Mammary epithelial cell (primary cell): ENCODE data around the gene SLC25A45.

Experiments used
- EZH2 ChIP-seq: IDR thresholded peaks from 2 replicates; pipeline ENCODE4 v1.6.1; 2012; ENCODE audit warnings: low read length, inconsistent platforms, borderline replicate concordance
- TF ChIP-seq, protein P1 (sequence below), 2 donors: IDR thresholded peaks in 1 of 2; conservative IDR thresholded peaks in 1 of 2; 2 replicates each; pipeline ENCODE4 v1.5.1; 2011 to 2012; ENCODE audit warnings: inconsistent platforms in 2 of 2, low read length in 2 of 2, mild to moderate bottlenecking in 2 of 2, control low read depth in 1 of 2, low read depth in 1 of 2; ENCODE audit not compliant: insufficient read depth in 1 of 2; ENCODE audit errors: extremely low read depth in 1 of 2

DNA sequence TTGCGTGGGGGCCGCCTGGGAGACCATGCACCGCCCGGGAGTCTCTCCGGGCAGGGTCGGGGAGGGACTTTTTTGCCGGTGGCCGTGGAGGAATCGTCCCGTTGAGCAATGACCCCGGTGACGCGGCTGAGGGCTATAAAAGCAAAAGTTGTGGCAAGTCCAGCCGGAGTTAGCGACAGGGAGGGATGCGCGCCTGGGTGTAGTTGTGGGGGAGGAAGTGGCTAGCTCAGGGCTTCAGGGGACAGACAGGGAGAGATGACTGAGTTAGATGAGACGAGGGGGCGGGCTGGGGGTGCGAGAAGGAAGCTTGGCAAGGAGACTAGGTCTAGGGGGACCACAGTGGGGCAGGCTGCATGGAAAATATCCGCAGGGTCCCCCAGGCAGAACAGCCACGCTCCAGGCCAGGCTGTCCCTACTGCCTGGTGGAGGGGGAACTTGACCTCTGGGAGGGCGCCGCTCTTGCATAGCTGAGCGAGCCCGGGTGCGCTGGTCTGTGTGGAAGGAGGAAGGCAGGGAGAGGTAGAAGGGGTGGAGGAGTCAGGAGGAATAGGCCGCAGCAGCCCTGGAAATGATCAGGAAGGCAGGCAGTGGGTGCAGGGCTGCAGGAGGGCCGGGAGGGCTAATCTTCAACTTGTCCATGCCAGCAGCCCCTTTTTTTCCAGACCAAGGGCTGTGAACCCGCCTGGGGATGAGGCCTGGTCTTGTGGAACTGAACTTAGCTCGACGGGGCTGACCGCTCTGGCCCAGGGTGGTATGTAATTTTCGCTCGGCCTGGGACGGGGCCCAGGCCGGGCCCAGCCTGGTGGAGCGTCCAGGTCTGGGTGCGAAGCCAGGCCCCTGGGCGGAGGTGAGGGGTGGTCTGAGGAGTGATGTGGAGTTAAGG lies 40.4 kb upstream of the SLC25A45 start, which contains the start of gene NEAT1:
- TF ChIP-seq, protein P1, sequence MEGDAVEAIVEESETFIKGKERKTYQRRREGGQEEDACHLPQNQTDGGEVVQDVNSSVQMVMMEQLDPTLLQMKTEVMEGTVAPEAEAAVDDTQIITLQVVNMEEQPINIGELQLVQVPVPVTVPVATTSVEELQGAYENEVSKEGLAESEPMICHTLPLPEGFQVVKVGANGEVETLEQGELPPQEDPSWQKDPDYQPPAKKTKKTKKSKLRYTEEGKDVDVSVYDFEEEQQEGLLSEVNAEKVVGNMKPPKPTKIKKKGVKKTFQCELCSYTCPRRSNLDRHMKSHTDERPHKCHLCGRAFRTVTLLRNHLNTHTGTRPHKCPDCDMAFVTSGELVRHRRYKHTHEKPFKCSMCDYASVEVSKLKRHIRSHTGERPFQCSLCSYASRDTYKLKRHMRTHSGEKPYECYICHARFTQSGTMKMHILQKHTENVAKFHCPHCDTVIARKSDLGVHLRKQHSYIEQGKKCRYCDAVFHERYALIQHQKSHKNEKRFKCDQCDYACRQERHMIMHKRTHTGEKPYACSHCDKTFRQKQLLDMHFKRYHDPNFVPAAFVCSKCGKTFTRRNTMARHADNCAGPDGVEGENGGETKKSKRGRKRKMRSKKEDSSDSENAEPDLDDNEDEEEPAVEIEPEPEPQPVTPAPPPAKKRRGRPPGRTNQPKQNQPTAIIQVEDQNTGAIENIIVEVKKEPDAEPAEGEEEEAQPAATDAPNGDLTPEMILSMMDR (conservative IDR thresholded peaks at IDR 0.05 in 1 of 2, IDR thresholded peaks at IDR 0.05 in 1 of 2; ENCODE audit: extremely low read depth in 1 of 2, insufficient read depth in 1 of 2, low read depth in 1 of 2, low read length in 2 of 2): no peak
- TF ChIP-seq EZH2: no peak
